ENCODE data around the gene CYP26B1. TPM values are rescaled to one million over a fixed set of nuclear protein-coding genes. Genes with fewer than 3 reads are reported as not detected.
"Not testable (repeated sequence)": the region's sequence is repeated elsewhere in the genome, so short reads cannot be mapped to it uniquely, and the experiment has no call there.

CYP26B1 gene
- total RNA-seq, 4 donors from 2014 or later = 1.9 to 8.3 (median 5.2) TPM

DNA sequence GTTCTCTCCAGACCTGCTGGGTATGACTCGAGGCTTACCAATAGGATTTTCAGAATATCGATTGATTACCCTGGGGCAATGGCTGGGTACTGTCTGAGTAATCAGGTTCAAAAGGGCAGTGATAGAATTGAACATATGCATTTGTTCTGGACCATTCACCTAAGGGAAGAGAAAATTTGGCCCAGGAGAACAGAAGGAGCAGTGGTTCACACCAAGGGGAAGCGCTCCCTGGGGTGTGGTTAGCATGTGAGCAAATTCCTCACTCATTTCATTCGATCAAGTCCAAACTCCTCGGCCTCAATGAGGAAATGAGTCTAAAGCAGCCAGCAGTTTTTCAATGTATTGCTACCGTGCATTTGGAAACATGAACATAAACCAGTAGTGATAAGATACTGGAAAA lies 55.6 kb downstream of the CYP26B1 start:
- no peak for TF ChIP-seq POLR2A (IDR thresholded peaks at IDR 0.05)
- TF ChIP-seq, protein P1, sequence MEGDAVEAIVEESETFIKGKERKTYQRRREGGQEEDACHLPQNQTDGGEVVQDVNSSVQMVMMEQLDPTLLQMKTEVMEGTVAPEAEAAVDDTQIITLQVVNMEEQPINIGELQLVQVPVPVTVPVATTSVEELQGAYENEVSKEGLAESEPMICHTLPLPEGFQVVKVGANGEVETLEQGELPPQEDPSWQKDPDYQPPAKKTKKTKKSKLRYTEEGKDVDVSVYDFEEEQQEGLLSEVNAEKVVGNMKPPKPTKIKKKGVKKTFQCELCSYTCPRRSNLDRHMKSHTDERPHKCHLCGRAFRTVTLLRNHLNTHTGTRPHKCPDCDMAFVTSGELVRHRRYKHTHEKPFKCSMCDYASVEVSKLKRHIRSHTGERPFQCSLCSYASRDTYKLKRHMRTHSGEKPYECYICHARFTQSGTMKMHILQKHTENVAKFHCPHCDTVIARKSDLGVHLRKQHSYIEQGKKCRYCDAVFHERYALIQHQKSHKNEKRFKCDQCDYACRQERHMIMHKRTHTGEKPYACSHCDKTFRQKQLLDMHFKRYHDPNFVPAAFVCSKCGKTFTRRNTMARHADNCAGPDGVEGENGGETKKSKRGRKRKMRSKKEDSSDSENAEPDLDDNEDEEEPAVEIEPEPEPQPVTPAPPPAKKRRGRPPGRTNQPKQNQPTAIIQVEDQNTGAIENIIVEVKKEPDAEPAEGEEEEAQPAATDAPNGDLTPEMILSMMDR (IDR thresholded peaks at IDR 0.05) = no peak
- Histone ChIP-seq H3K36me3 (no peaks in the 10 kb centered on the region), H3K4me3 (no peak overlapping the region), H3K9me3 (no peaks in the 10 kb centered on the region), H3K27me3 (no peaks in the 10 kb centered on the region), H3K27ac (no peak overlapping the region), H3K4me1 (peaks cover 0 to 8% (median 0%) of the 10 kb centered on the region in 4 donors)
- no peak for DNase-seq

DNA sequence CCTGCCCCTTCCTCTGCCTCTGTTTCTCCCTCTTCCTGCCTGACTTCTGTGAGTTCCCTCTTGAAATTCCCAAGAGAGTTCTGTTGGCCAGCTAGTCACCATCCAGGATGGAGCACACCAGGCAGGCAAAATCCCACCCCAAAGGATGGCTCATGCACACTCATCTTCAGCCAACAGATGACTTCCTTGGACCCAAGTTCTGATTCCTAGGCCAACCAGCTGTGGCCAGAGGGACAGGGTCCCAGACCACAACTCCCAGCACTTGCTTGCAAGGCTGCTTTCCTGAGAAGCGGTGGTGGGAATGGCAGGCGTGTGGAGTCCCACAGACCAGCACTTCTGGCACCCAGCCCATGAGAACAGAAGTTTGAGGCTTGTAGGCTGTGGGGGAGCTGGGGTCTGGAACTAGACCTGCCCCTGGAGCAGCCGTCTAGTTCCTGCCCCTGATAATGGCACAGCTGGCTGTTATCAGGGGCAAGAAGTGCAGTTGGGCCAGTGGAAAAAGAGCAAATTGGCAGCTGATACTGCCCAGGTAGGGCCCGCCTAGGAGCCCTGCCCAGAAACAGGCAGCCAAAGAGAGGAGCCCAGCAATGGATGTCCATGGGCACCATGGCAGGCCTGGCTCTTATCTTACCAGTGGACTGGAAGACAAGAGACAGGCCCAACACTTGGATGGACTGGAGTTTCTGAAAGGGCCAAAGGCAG lies 56.7 kb downstream of the CYP26B1 start:
- Histone ChIP-seq H3K4me3 (no peak overlapping the region), H3K27ac (no peak overlapping the region), H3K4me1 (peaks cover 0 to 8% (median 0%) of the 10 kb centered on the region in 4 donors), H3K36me3 (no peaks in the 10 kb centered on the region), H3K27me3 (no peaks in the 10 kb centered on the region), H3K9me3 (peaks cover 0 to 3% (median 0%) of the 10 kb centered on the region in 4 donors)
- no peak for DNase-seq
- no peak for TF ChIP-seq POLR2A (IDR thresholded peaks at IDR 0.05)
- TF ChIP-seq, protein P1 (IDR thresholded peaks at IDR 0.05) = no peak

DNA sequence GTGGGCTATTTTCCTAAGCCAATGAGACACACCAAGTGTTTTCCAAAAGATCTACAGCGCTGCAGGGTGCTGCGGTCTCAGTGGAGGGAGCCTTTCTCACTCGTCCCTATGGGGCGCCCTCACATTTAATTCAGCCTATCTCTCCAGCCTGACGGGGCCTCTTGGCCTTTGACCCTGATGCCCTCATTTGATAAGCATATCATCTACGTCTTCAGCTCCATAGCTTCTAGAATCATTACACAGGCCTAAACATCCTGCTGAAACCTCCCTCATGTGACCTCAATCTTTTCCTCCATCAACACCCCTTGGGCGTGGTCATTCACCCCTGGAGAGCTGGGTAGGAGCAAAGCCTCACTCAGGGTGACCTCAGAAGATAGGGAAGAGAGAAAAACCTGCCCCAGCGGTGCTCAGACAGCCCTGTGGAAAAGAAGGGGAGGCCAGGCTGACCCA lies 57.4 kb downstream of the CYP26B1 start:
- Histone ChIP-seq H3K27me3 (no peaks in the 10 kb centered on the region), H3K4me3 (no peak overlapping the region), H3K27ac (no peak overlapping the region), H3K4me1 (peaks cover 0 to 8% (median 0%) of the 10 kb centered on the region in 4 donors), H3K9me3 (peaks cover 0 to 3% (median 0%) of the 10 kb centered on the region in 4 donors), H3K36me3 (no peaks in the 10 kb centered on the region)
- no peak for DNase-seq
- TF ChIP-seq, protein P1 (IDR thresholded peaks at IDR 0.05) = no peak
- TF ChIP-seq POLR2A (IDR thresholded peaks at IDR 0.05) = no peak

DNA sequence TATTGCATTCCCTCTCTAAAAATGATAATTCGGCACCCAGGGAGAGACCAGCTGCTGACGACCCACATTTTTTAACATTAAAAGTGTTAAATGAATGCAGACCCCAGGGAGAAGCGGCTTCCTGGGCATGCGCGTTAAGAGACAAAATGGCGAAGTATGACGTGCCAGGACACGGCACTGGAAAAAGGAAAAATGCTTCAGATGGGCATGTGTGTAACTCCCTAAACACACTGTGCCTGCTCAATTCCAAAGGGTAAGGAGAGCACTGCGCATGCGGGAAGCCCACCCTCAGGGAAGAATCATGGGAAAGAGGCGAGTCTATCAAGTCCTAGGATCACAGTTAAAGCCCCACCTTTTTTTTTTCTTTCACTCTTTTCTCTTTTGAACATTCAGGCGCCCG lies 58.1 kb downstream of the CYP26B1 start:
- Histone ChIP-seq H3K9me3 (peaks cover 0 to 3% (median 0%) of the 10 kb centered on the region in 4 donors), H3K4me1 (peaks cover 0 to 8% (median 0%) of the 10 kb centered on the region in 4 donors), H3K4me3 (no peak overlapping the region), H3K27me3 (no peaks in the 10 kb centered on the region), H3K27ac (no peak overlapping the region), H3K36me3 (no peaks in the 10 kb centered on the region)
- no peak for DNase-seq
- TF ChIP-seq, protein P1 (IDR thresholded peaks at IDR 0.05) = no peak

DNA sequence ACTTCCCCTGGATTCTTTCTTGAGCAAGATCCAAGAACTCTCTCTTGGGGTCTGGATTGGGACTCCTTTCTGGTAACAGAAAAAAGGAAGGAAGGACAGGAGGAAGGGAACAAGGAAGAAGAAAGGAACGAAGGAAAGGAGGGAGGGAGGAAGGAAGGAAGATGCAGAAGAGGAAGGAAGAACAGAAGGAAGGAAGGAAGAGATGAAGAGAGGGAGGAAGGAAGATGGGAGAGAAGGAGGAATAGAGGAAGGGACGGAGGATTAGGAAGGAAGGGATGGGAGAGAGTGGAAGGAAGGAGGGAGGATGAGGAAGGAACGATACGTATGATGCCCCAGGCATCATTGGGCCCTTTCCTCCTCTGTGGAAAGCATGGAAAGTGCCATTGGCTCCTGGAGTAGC lies 58.6 kb downstream of the CYP26B1 start:
- Histone ChIP-seq H3K36me3 (no peaks in the 10 kb centered on the region), H3K27ac (no peak overlapping the region), H3K4me1 (peaks cover 0 to 8% (median 0%) of the 10 kb centered on the region in 4 donors), H3K4me3 (no peak overlapping the region), H3K9me3 (peaks cover 0 to 3% (median 0%) of the 10 kb centered on the region in 4 donors), H3K27me3 (no peaks in the 10 kb centered on the region)
- no peak for DNase-seq
- TF ChIP-seq, protein P1 (IDR thresholded peaks at IDR 0.05) = no peak
- TF ChIP-seq POLR2A (IDR thresholded peaks at IDR 0.05) = no peak

- not testable (repeated sequence) for H3K27ac ChIP-seq, H3K27me3 ChIP-seq, H3K9me3 ChIP-seq, H3K4me3 ChIP-seq, H3K36me3 ChIP-seq, H3K4me1 ChIP-seq, DNase-seq
These were observed 60.6 kb downstream of the CYP26B1 start for GRCh38 chr2:72086871-72087633.
